Fibroblast of lung (primary cell): Measurements from ENCODE around the gene ATP5F1D. TPM values are rescaled to one million over a fixed set of nuclear protein-coding genes. Genes with fewer than 3 reads are reported as not detected.

Experiments
- DNase-seq, 2 donors: peaks; one replicate each; pipeline versions ENCODE4 v3.0.0 to v3.0.0-alpha.2; 2010; ENCODE audit warnings: low read depth in 2 of 2
- H2AFZ ChIP-seq: 2 replicates; pipeline ENCODE4 v1.5.1; 2012; ENCODE audit warnings: low read length, control low read depth, inconsistent platforms
- H3K27ac ChIP-seq: 2 replicates; pipeline ENCODE4 v1.5.1; 2011; ENCODE audit warnings: low read length, control low read depth; ENCODE audit not compliant: insufficient read depth
- H3K27me3 ChIP-seq: 2 replicates; pipeline ENCODE4 v1.5.1; 2011; ENCODE audit warnings: mild to moderate bottlenecking, low read length; ENCODE audit not compliant: control insufficient read depth, insufficient read depth
- H3K36me3 ChIP-seq: 2 replicates; pipeline ENCODE4 v1.5.1; 2011; ENCODE audit warnings: low read length; ENCODE audit not compliant: control insufficient read depth, insufficient read depth
- H3K4me1 ChIP-seq: 2 replicates; pipeline ENCODE4 v1.5.1; 2011; ENCODE audit warnings: low read length; ENCODE audit not compliant: control insufficient read depth, insufficient read depth; ENCODE audit errors: extremely low read depth
- H3K4me2 ChIP-seq: 2 replicates; pipeline ENCODE4 v1.5.1; 2011; ENCODE audit warnings: low read length, control low read depth; ENCODE audit not compliant: insufficient read depth; ENCODE audit errors: extremely low read depth
- H3K4me3 ChIP-seq, 4 experiments: fragments of 200-600 bp in 1 of 4; sonication (generic) in 1 of 4; replicated peaks in 1 of 4; 2 replicates each; pipeline ENCODE4 v1.5.1; 2011 to 2016; ENCODE audit warnings: low read length in 4 of 4, low read depth in 3 of 4, mild to moderate bottlenecking in 3 of 4, control low read depth in 2 of 4, inconsistent platforms in 1 of 4, mixed read lengths in 1 of 4; ENCODE audit not compliant: insufficient read depth in 1 of 4; ENCODE audit errors: control extremely low read depth in 1 of 4
- H3K79me2 ChIP-seq: 2 replicates; pipeline ENCODE4 v1.5.1; 2012; ENCODE audit warnings: mild to moderate bottlenecking, low read length, inconsistent platforms; ENCODE audit not compliant: control insufficient read depth, insufficient read depth
- H3K9ac ChIP-seq: 2 replicates; pipeline ENCODE4 v1.5.1; 2011; ENCODE audit warnings: mild to moderate bottlenecking, low read length, control low read depth; ENCODE audit not compliant: insufficient read depth
- H3K9me3 ChIP-seq: 2 replicates; pipeline ENCODE4 v1.5.1; 2012; ENCODE audit warnings: low read depth, low read length; ENCODE audit not compliant: control insufficient read depth, insufficient read depth
- H4K20me1 ChIP-seq: 2 replicates; pipeline ENCODE4 v1.5.1; 2011; ENCODE audit warnings: low read length; ENCODE audit not compliant: control insufficient read depth, insufficient read depth; ENCODE audit errors: extremely low read depth
- EZH2 ChIP-seq: IDR thresholded peaks from 2 replicates; pipeline ENCODE4 v1.5.1; 2012; ENCODE audit warnings: low read length, control low read depth, mild to moderate bottlenecking; ENCODE audit errors: missing control alignments
- polyA plus RNA-seq, 2 donors: library from polyadenylated mRNA; depleted of rRNA in 1 of 2; stranded (reverse) in 1 of 2; unstranded in 1 of 2; fragments of >200 nt; gene quantifications; 2 replicates each; pipeline ENCODE4 v1.2.1, GENCODE V29; 2011 to 2012; ENCODE audit warnings: missing spikeins in 1 of 2
- total RNA-seq: library from RNA; depleted of rRNA; stranded (reverse); fragments of >200 nt; gene quantifications from 2 replicates; pipeline ENCODE4 v1.2.1, GENCODE V29; 2014
- TF ChIP-seq, protein P1 (sequence below), 2 donors: IDR thresholded peaks in 1 of 2; conservative IDR thresholded peaks in 1 of 2; 1 replicate in 1 of 2; 2 replicates in 1 of 2; pipeline ENCODE4 v1.5.1; 2011 to 2012; ENCODE audit warnings: low read length in 2 of 2, control low read depth in 1 of 2, inconsistent platforms in 1 of 2, low read depth in 1 of 2, mild to moderate bottlenecking in 1 of 2

Gene ATP5F1D
- total and polyA plus RNA-seq, 2 donors (not counting 1 experiment from before 2014, with no cell fraction given) = 20.5 to 53.8 TPM

DNA sequence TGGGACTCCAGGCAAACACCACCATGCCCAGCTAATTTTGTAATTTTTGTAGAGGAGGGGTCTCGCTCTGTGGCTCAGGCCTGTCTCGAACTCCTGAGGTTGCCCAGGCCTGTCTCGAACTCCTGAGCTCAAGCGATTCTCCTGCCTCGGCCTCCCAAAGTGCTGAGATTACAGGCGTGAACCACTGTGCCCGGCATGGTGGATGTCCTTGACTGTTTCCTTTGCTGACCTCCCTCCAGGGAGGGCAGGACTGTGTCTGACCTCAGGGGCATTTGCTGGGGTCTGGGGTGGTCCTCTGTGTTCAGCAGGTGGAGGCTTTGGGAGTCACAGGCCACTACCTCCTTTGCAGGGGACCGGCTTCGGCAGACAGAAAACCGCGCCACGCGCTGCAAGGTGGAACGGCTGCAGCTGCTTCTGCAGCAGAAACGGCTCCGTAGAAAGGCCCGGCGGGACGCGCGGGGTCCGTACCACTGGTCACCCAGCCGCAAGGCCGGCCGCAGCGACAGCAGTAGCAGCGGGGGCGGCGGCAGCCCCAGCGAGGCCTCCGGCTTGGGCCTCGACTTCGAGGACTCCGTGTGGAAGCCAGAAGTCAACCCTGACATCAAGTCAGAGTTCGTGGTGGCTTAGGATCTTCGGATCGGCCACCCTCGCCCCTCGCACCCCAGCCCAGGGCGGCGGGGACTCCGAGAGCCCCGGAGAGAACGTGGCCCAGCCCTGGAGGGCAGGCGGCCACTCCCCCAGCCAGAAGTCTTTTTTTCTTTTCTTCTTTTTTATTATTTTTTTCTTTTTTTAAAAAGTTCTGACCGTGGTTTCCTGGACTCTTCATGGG is 15.3 kb downstream of the ATP5F1D start:
- peak overlapping the region; percentile 35 for H3K27ac ChIP-seq
- H2AFZ ChIP-seq = no peak overlapping the region
- peaks cover 52% of the 10 kb centered on the region for H3K79me2 ChIP-seq
- peaks cover 52% of the 10 kb centered on the region for H3K4me1 ChIP-seq
- H3K4me3 ChIP-seq = no peak overlapping the region
- no peaks in the 10 kb centered on the region for H4K20me1 ChIP-seq
- TF ChIP-seq, protein P1, sequence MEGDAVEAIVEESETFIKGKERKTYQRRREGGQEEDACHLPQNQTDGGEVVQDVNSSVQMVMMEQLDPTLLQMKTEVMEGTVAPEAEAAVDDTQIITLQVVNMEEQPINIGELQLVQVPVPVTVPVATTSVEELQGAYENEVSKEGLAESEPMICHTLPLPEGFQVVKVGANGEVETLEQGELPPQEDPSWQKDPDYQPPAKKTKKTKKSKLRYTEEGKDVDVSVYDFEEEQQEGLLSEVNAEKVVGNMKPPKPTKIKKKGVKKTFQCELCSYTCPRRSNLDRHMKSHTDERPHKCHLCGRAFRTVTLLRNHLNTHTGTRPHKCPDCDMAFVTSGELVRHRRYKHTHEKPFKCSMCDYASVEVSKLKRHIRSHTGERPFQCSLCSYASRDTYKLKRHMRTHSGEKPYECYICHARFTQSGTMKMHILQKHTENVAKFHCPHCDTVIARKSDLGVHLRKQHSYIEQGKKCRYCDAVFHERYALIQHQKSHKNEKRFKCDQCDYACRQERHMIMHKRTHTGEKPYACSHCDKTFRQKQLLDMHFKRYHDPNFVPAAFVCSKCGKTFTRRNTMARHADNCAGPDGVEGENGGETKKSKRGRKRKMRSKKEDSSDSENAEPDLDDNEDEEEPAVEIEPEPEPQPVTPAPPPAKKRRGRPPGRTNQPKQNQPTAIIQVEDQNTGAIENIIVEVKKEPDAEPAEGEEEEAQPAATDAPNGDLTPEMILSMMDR (conservative IDR thresholded peaks at IDR 0.05 in 1 of 2, IDR thresholded peaks at IDR 0.05 in 1 of 2; ENCODE audit: low read depth in 1 of 2, low read length in 2 of 2) = no peak
- no peak for TF ChIP-seq EZH2
- DNase-seq = no peak
- H3K9ac ChIP-seq = no peak overlapping the region
- H3K4me2 ChIP-seq = no peak overlapping the region
- H3K9me3 ChIP-seq = no peaks in the 10 kb centered on the region
- H3K36me3 ChIP-seq = peaks cover 42% of the 10 kb centered on the region
- no peaks in the 10 kb centered on the region for H3K27me3 ChIP-seq

- Histone ChIP-seq H4K20me1 (no peaks in the 10 kb centered on the region), H3K27ac (peak overlapping the region; percentile 54), H3K9ac (no peak overlapping the region), H2AFZ (no peak overlapping the region), H3K4me3 (no peak overlapping the region), H3K4me2 (no peak overlapping the region), H3K4me1 (peaks cover 55% of the 10 kb centered on the region), H3K9me3 (no peaks in the 10 kb centered on the region), H3K79me2 (peaks cover 45% of the 10 kb centered on the region), H3K27me3 (no peaks in the 10 kb centered on the region), H3K36me3 (peaks cover 41% of the 10 kb centered on the region)
- no peak for DNase-seq
- TF ChIP-seq, protein P1 (conservative IDR thresholded peaks at IDR 0.05 in 1 of 2, IDR thresholded peaks at IDR 0.05 in 1 of 2; ENCODE audit: low read depth in 1 of 2, low read length in 2 of 2) = no peak
Observed at GRCh38 chr19:1257475-1258162, 16.1 kb downstream of the ATP5F1D start.

DNA sequence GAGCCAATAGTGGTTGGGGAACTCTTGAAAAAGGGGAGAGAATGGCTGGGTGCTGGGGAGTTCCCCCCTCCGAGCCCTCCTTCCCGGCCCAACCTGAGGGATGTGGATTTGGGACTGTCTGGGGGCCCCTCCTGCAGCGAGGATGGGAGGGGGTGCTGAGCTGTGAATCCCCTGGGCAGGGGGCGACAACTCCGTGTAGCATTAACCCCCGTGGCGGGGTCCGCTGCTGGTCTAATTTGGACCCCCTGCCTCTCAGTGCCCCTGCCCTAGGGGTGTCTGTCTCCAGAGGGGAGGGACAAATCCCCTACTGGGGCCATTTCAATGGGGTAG is 16.6 kb downstream of the ATP5F1D start:
- Histone ChIP-seq H3K27me3 (no peaks in the 10 kb centered on the region), H2AFZ (no peak overlapping the region), H3K27ac (peak overlapping the region; percentile 47), H3K79me2 (peaks cover 45% of the 10 kb centered on the region), H4K20me1 (no peaks in the 10 kb centered on the region), H3K4me3 (no peak overlapping the region), H3K4me1 (peaks cover 60% of the 10 kb centered on the region), H3K9ac (no peak overlapping the region), H3K36me3 (peaks cover 41% of the 10 kb centered on the region), H3K4me2 (peak overlapping the region; percentile 26), H3K9me3 (no peaks in the 10 kb centered on the region)
- DNase-seq = no peak
- no peak for TF ChIP-seq EZH2
- TF ChIP-seq, protein P1 (conservative IDR thresholded peaks at IDR 0.05 in 1 of 2, IDR thresholded peaks at IDR 0.05 in 1 of 2; ENCODE audit: low read depth in 1 of 2, low read length in 2 of 2) = no peak
